Upper lobe of right lung (tissue), 1 donor: ENCODE measurements around the gene EHD4. TPM values are rescaled to one million over a fixed set of nuclear protein-coding genes. Genes with fewer than 3 reads are reported as not detected.
A peak's percentile ranks its signal among the peaks of the same experiment; 100 is the strongest.

ENCODE experiments used
- ATAC-seq: fragments of 200-7000 bp; cut with Tn5 transposase; one replicate; pipeline ENCODE4 v1.9.1; 2020; ENCODE audit warnings: mild to moderate bottlenecking, moderate library complexity
- DNase-seq: peaks from one replicate; pipeline ENCODE4 v3.0.0-alpha.2; 2020
- H3K27ac ChIP-seq: fragments of 200-600 bp; one replicate; pipeline ENCODE4 v1.8.0; 2022
- H3K27me3 ChIP-seq: fragments of 200-600 bp; one replicate; pipeline ENCODE4 v1.8.0; 2022; ENCODE audit warnings: mild to moderate bottlenecking
- H3K36me3 ChIP-seq: fragments of 200-600 bp; one replicate; pipeline ENCODE4 v1.8.0; 2022
- H3K4me1 ChIP-seq: fragments of 200-600 bp; one replicate; pipeline ENCODE4 v1.8.0; 2022
- H3K4me3 ChIP-seq: fragments of 200-600 bp; one replicate; pipeline ENCODE4 v1.8.0; 2022; ENCODE audit warnings: mild to moderate bottlenecking
- H3K9me3 ChIP-seq: fragments of 200-600 bp; one replicate; pipeline ENCODE4 v1.8.0; 2022
- CTCF ChIP-seq: fragments of 200-600 bp; IDR thresholded peaks from one replicate; pipeline ENCODE4 v1.8.0; 2022; ENCODE audit warnings: antibody characterized with exemption
- intact Hi-C: fragments of 100-400 bp; cut with DNase I; formaldehyde crosslinking; loops from one replicate; pipeline ENCODE4 v1.11.0; 2022
- total RNA-seq: library from RNA; stranded (reverse); fragmentation: NEBNext Ultra II Directional; extraction: Animal tissue kit (Norgen Biotek cat#: 25700); gene quantifications from one replicate; pipeline ENCODE4 v1.2.1, GENCODE V29; 2021
- donor health status: DM: no; HTN: yes; CAD: no; lungs with severe emphysema.

EHD4 gene
- total RNA-seq, 1 donor from 2014 or later: 39.5 TPM

- no peak for TF ChIP-seq CTCF
- intact Hi-C loops: no loop called here
- Histone ChIP-seq H3K27ac (peak overlapping the region; percentile 70), H3K36me3 (peaks cover 13% of the 10 kb centered on the region), H3K9me3 (no peaks in the 10 kb centered on the region), H3K4me3 (no peak overlapping the region), H3K27me3 (no peaks in the 10 kb centered on the region), H3K4me1 (peaks cover 69% of the 10 kb centered on the region)
- no peak for ATAC-seq
- DNase-seq: no peak
Measured at GRCh38 chr15:41935566-41936020, 36.8 kb downstream of the EHD4 start.

GRCh38 chr15:41934843-41935242 is 37.5 kb downstream of the EHD4 start:
- TF ChIP-seq CTCF: no peak
- Histone ChIP-seq H3K4me3 (no peak overlapping the region), H3K9me3 (no peaks in the 10 kb centered on the region), H3K27ac (peak overlapping the region; percentile 70), H3K27me3 (no peaks in the 10 kb centered on the region), H3K36me3 (peaks cover 5% of the 10 kb centered on the region), H3K4me1 (peaks cover 76% of the 10 kb centered on the region)
- no peak for DNase-seq
- ATAC-seq: peak; percentile 54
- intact Hi-C loops: no loop called here

- Histone ChIP-seq H3K36me3 (no peaks in the 10 kb centered on the region), H3K4me1 (peaks cover 87% of the 10 kb centered on the region), H3K27me3 (no peaks in the 10 kb centered on the region), H3K9me3 (no peaks in the 10 kb centered on the region), H3K4me3 (no peak overlapping the region), H3K27ac (peak overlapping the region; percentile 70)
- TF ChIP-seq CTCF: no peak
- ATAC-seq (peak; percentile 15), DNase-seq (no peak)
- intact Hi-C loops: no loop called here
Measured at GRCh38 chr15:41933771-41934170, 38.6 kb downstream of the EHD4 start.

GRCh38 chr15:41933326-41933725 is 39.0 kb downstream of the EHD4 start:
- intact Hi-C loops: no loop called here
- Histone ChIP-seq H3K4me1 (peaks cover 87% of the 10 kb centered on the region), H3K27ac (peak overlapping the region; percentile 70), H3K27me3 (no peaks in the 10 kb centered on the region), H3K4me3 (no peak overlapping the region), H3K36me3 (no peaks in the 10 kb centered on the region), H3K9me3 (no peaks in the 10 kb centered on the region)
- no peak for TF ChIP-seq CTCF
- peak; percentile 8 for DNase-seq
- ATAC-seq: no peak

- intact Hi-C loops: no loop called here
- Histone ChIP-seq H3K4me1 (peaks cover 87% of the 10 kb centered on the region), H3K36me3 (no peaks in the 10 kb centered on the region), H3K27ac (peak overlapping the region; percentile 70), H3K4me3 (no peak overlapping the region), H3K9me3 (no peaks in the 10 kb centered on the region), H3K27me3 (no peaks in the 10 kb centered on the region)
- no peak for ATAC-seq
- TF ChIP-seq CTCF: no peak
- peak; percentile 47 for DNase-seq
Measured at GRCh38 chr15:41932511-41933289, 39.7 kb downstream of the EHD4 start.
